Prostate gland (tissue), 2 donors: Measurements from ENCODE around the gene DNPEP.

Source experiments
- CTCF ChIP-seq, 4 experiments: fragments of 200-600 bp in 2 of 4; fragments of 450-650 bp in 2 of 4; sonication (generic) in 2 of 4; IDR thresholded peaks; 1 replicate in 3 of 4; 2 replicates in 1 of 4; pipeline ENCODE4 v1.5.1; 2016 to 2019; ENCODE audit warnings: antibody characterized with exemption in 4 of 4, mild to moderate bottlenecking in 2 of 4, moderate library complexity in 2 of 4
- POLR2AphosphoS5 ChIP-seq: sonication (generic); formaldehyde crosslinking; IDR thresholded peaks from one replicate; pipeline ENCODE4 v1.6.1; 2017; ENCODE audit warnings: antibody characterized with exemption

GRCh38 chr2:219388907-219389156 lies 1.1 kb upstream of the DNPEP start:
- TF ChIP-seq CTCF (IDR thresholded peaks at IDR 0.05) (no peak), POLR2AphosphoS5 (no peak)
